Measurements from ENCODE around the gene SSBP1.
"Not testable (repeated sequence)": the region's sequence is repeated elsewhere in the genome, so short reads cannot be mapped to it uniquely, and the experiment has no call there.

Gene SSBP1, protein sequence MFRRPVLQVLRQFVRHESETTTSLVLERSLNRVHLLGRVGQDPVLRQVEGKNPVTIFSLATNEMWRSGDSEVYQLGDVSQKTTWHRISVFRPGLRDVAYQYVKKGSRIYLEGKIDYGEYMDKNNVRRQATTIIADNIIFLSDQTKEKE

DNA sequence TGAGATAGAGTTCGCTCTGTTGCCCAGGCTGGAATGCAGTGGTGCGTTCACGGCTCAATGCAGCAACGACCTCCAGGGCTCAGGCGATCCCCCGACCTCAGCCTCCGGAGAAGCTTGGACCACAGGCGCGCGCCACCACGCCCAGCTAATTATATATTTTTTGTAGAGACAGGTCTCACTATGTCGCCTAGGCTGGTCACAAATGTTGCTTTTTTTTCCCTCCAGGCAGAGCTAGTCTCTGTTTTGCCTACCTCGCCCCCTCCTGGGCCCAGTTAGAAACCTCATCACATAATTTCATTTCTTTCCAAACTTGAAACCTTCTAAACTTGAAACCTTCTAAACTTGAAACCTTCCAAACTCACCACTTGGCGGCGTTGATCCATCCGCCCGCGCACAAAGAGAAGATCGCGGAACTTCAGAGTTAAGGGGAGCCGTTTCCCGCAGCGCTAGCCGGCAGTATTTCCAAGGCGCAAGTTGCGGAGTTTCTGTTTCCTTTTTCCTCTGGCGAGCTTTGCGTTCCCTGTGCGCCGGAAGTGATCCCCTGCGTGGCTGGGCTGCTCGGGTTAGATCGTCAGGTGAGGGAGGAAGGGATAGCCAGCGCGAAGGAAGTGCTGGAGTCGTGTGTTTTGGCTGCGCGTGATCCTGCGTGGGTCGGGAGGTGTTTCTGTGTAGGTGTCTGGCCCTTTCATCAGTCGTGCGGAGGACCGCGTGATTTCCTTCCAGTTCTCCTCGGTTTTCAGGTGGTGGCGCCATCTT lies at the start of gene SSBP1:
Gene SSBP1, plus strand, starts transcription at position 523 of the 756 bp plus-strand sequence. CDS start 809 bp downstream, outside the sequence.
- Mint-ChIP-seq H3K9me3 (no peaks in the 10 kb centered on the region), H3K27ac (peak within 1 kb of the TSS; percentile 99), H3K36me3 (peaks cover 17% of the 10 kb centered on the region), H3K27me3 (no peaks in the 10 kb centered on the region), H3K4me3 (peak within 1 kb of the TSS; percentile 100), H3K4me1 (peaks cover 17% of the 10 kb centered on the region)
- peak; percentile 86 to 91 for DNase-seq (ENCODE audit: low spot score in 2 of 2)
- ATAC-seq (ENCODE audit: low read depth), result peak; percentile 77

DNA sequence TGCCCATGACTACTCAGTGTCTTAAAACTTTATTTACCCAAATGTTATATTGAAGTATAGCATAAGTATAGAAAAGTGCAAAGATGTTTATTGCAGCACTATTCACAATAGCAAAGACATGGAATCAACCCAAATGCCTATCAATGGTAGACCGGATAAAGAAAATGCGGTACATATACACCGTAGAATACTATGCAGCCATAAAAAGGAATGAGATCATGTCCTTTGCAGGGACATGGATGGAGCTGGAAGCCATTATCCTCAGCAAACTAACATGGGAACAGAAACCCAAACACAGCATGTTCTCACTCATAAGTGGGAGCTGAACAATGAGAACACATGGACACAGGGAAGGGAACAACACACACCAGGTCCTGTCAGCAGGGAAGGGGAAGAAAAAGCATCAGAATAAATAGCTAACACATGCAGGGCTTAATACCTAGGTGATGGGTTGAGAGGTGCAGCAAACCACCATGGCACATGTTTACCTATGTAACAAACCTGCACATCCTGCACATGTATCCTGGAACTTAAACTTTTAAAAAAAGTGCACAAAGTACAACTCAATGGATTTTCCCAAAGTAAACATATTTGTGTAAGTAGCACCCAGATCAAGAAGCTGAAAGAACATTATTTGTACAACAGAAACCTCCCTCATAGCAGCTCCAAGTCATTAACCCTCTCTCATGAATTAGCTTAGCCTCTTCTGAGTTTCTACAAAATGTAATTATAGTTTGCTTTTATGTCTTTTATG lies 48.9 kb upstream of the SSBP1 start:
- not testable (repeated sequence) for H3K4me3 Mint-ChIP-seq; H3K27ac Mint-ChIP-seq; H3K9me3 Mint-ChIP-seq; DNase-seq (ENCODE audit: low spot score in 2 of 2); ATAC-seq (ENCODE audit: low read depth); H3K27me3 Mint-ChIP-seq
- H3K4me1 Mint-ChIP-seq, result peaks cover 18% of the 10 kb centered on the region
- H3K36me3 Mint-ChIP-seq, result peaks cover 26% of the 10 kb centered on the region

DNA sequence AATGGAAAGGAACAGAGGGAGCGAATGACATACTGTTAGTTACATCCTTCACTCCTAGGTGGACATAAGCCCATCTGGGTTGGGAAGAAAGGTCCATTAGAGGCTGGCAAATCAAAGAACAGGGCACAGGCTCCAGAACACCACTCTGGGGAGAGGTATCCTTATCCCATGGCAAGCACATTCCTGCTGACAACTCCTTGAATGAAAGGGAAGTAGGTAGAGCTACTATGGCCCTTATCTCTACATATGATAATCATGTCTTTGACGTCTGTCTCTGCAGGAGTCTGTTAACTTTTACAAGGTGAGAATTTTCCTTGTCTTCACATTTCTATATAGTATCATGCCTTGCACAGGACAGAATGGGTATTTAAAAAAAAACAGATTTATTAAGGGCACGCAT lies 46.6 kb upstream of the SSBP1 start:
- Mint-ChIP-seq H3K4me3 (no peak overlapping the region), H3K4me1 (peaks cover 35% of the 10 kb centered on the region), H3K27ac (no peak overlapping the region), H3K27me3 (no peaks in the 10 kb centered on the region), H3K9me3 (no peaks in the 10 kb centered on the region), H3K36me3 (peaks cover 19% of the 10 kb centered on the region)
- DNase-seq (ENCODE audit: low spot score in 2 of 2), result no peak
- ATAC-seq (ENCODE audit: low read depth), result no peak

DNA sequence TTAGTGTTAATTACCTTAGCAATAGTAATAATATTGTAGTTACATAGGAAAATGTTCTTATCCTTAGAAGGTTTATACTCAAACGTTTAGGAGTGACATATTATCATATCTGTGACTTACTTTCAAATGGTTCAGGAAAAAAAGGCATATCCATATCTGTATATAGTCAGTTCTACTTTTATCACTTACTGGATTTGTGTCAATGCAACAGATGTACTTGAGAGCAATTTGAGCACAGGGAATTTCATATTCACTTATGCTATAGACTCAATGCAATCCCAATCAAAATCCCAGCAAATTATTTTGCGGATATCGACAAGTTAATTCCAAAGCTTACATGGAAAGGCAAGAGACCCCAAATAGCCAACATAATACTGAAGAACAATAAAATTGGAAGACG lies 46.2 kb upstream of the SSBP1 start:
- Mint-ChIP-seq H3K27me3 (no peaks in the 10 kb centered on the region), H3K4me3 (no peak overlapping the region), H3K4me1 (peaks cover 35% of the 10 kb centered on the region), H3K27ac (no peak overlapping the region), H3K36me3 (peaks cover 16% of the 10 kb centered on the region), H3K9me3 (no peaks in the 10 kb centered on the region)
- no peak for DNase-seq (ENCODE audit: low spot score in 2 of 2)
- no peak for ATAC-seq (ENCODE audit: low read depth)

- Mint-ChIP-seq H3K9me3 (no peaks in the 10 kb centered on the region), H3K27ac (no peak overlapping the region), H3K4me1 (peaks cover 36% of the 10 kb centered on the region), H3K4me3 (no peak overlapping the region), H3K27me3 (no peaks in the 10 kb centered on the region), H3K36me3 (peaks cover 13% of the 10 kb centered on the region)
- DNase-seq (ENCODE audit: low spot score in 2 of 2) (no peak), ATAC-seq (ENCODE audit: low read depth) (no peak)
These were observed 45.1 kb upstream of the SSBP1 start for GRCh38 chr7:141693082-141693481.

- Mint-ChIP-seq H3K4me1 (peaks cover 49% of the 10 kb centered on the region), H3K27ac (no peak overlapping the region), H3K9me3 (no peaks in the 10 kb centered on the region), H3K4me3 (no peak overlapping the region), H3K27me3 (no peaks in the 10 kb centered on the region), H3K36me3 (peaks cover 8% of the 10 kb centered on the region)
- DNase-seq (ENCODE audit: low spot score in 2 of 2) (no peak), ATAC-seq (ENCODE audit: low read depth) (no peak)
These were observed 42.3 kb upstream of the SSBP1 start for GRCh38 chr7:141695803-141696289.

GRCh38 chr7:141696348-141696747 lies 41.8 kb upstream of the SSBP1 start:
- ATAC-seq (ENCODE audit: low read depth) (no peak), DNase-seq (ENCODE audit: low spot score in 2 of 2) (no peak)
- Mint-ChIP-seq H3K9me3 (no peaks in the 10 kb centered on the region), H3K4me1 (peaks cover 50% of the 10 kb centered on the region), H3K4me3 (no peak overlapping the region), H3K36me3 (peaks cover 8% of the 10 kb centered on the region), H3K27ac (no peak overlapping the region), H3K27me3 (no peaks in the 10 kb centered on the region)

DNA sequence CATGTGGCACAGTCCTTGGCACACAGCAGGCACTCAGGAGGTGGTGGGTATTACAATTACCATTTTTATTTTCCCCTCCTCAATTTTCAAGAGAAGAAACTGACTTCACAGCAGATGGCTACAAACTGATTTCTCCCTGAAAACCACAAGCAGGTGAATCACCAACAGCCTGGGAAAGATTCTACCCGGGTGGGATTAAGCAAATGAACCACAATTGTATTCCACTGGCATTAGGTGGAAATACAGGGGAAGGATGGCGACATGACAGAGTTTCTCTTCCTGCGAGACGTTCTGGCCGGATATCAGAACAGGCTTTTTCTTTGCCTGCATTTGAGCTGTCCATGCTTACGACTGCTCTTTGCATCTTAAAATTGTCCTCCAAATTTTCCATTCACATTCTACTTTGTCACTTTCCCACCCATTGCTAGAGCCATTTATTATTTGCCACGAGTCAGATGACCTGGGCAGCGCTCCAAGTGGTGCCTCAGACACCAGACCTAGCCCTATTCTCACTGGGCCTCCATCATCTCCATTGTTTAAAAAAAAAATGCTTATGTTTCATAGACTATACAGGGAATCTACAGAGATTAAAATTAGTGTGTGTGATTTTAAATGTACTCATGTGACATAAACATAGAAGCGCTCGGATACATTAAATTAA lies 40.8 kb upstream of the SSBP1 start:
- Mint-ChIP-seq H3K4me3 (no peak overlapping the region), H3K36me3 (peaks cover 8% of the 10 kb centered on the region), H3K9me3 (no peaks in the 10 kb centered on the region), H3K4me1 (peaks cover 52% of the 10 kb centered on the region), H3K27me3 (no peaks in the 10 kb centered on the region), H3K27ac (no peak overlapping the region)
- DNase-seq (ENCODE audit: low spot score in 2 of 2), result no peak
- ATAC-seq (ENCODE audit: low read depth), result no peak

- H3K4me1 Mint-ChIP-seq, result peaks cover 57% of the 10 kb centered on the region
- ATAC-seq (ENCODE audit: low read depth) (no peak), DNase-seq (ENCODE audit: low spot score in 2 of 2) (peak in 1 of 2 donors; percentile 10)
- no peaks in the 10 kb centered on the region for H3K27me3 Mint-ChIP-seq
- H3K4me3 Mint-ChIP-seq, result no peak overlapping the region
- no peaks in the 10 kb centered on the region for H3K9me3 Mint-ChIP-seq
- peaks cover 8% of the 10 kb centered on the region for H3K36me3 Mint-ChIP-seq
- H3K27ac Mint-ChIP-seq, result peak overlapping the region; percentile 18
These were observed 39.7 kb upstream of the SSBP1 start for GRCh38 chr7:141698247-141699015.

GRCh38 chr7:141699860-141700259 lies 38.3 kb upstream of the SSBP1 start:
- H3K27ac Mint-ChIP-seq, result peak overlapping the region; percentile 89
- H3K4me3 Mint-ChIP-seq, result peak overlapping the region; percentile 74

DNA sequence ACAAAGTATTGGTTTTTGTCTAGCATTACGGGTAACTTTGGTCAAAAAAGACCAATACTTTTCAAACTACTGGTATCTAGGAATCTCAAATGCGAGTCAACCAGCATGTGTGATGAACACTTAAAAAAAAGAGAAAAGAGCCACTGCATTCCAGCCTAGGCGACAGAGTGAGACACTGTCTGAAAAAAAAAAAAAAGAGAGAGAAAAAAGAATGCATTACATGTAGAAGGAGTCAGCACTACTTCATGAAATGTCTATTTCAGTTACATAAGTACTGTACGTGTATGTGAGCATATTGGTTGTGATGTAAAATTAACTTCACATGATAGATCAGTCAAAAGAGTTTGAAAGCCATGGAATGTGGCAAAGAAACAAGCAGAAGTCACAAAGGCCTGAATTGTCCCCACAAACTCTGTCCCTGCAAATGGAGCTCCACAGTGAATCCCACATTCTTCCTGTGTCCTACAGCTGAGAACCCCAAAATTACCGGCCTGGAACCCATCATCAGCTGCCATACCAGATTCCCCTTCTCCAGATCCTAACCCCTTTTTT lies 37.8 kb upstream of the SSBP1 start:
- ATAC-seq (ENCODE audit: low read depth), result no peak
- H3K36me3 Mint-ChIP-seq, result peaks cover 2% of the 10 kb centered on the region

More at GRCh38 chr7:141699860-141700259, 38.3 kb upstream of the SSBP1 start:
- DNase-seq (ENCODE audit: low spot score in 2 of 2), result no peak
- no peak for ATAC-seq (ENCODE audit: low read depth)
- no peaks in the 10 kb centered on the region for H3K27me3 Mint-ChIP-seq
- no peaks in the 10 kb centered on the region for H3K9me3 Mint-ChIP-seq
- H3K4me1 Mint-ChIP-seq, result peaks cover 49% of the 10 kb centered on the region
- H3K36me3 Mint-ChIP-seq, result peaks cover 2% of the 10 kb centered on the region

DNA sequence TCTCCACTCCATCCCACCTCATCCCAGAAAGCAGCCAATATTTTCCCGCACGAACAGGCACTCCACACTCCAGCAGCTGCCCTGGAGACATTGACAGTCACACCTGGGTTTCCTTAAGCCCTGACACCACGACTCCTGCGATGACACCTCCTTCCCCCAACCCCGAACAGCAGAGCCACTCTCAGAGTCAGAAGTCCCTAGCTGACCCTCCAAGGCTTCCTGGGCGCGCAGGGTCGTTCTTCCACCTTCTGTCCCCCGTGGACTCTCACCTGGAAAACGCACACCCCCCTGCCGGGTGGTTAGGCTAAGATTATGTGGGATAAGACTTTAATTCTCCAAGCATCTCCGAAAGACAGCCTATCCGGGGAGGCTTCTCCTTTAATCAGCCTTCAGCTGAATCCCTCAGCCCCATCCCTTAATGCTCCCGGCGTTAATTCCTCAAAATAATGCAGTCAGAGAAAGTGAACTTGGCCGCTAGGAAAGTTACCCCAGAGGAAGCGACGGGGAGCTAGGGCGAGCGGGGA lies 37.2 kb upstream of the SSBP1 start:
- Mint-ChIP-seq H3K4me3 (peak overlapping the region; percentile 74), H3K4me1 (peaks cover 40% of the 10 kb centered on the region), H3K27ac (peak overlapping the region; percentile 89), H3K9me3 (no peaks in the 10 kb centered on the region), H3K36me3 (peaks cover 2% of the 10 kb centered on the region), H3K27me3 (no peaks in the 10 kb centered on the region)
- ATAC-seq (ENCODE audit: low read depth) (no peak), DNase-seq (ENCODE audit: low spot score in 2 of 2) (peak in 1 of 2 donors; percentile 19)

More for the DNA sequence above, 37.8 kb upstream of the SSBP1 start:
- Mint-ChIP-seq H3K27me3 (no peaks in the 10 kb centered on the region), H3K9me3 (no peaks in the 10 kb centered on the region), H3K4me1 (peaks cover 45% of the 10 kb centered on the region), H3K4me3 (peak overlapping the region; percentile 74), H3K27ac (peak overlapping the region; percentile 89)
- DNase-seq (ENCODE audit: low spot score in 2 of 2), result no peak
